GM19467 (cell line): Measurements from ENCODE around the gene CCDC83.
"Not testable (repeated sequence)": the region's sequence is repeated elsewhere in the genome, so short reads cannot be mapped to it uniquely, and the experiment has no call there.

Source experiments
- ATAC-seq: cut with Tn5 transposase; IDR thresholded peaks from one replicate; pipeline ENCODE4 v1.9.1; 2021; ENCODE audit warnings: mild to moderate bottlenecking, moderate library complexity; ENCODE audit not compliant: unreplicated experiment

The CCDC83 gene

GRCh38 chr11:85886089-85887056 is 31.2 kb downstream of the CCDC83 start:
- no peak for ATAC-seq

DNA sequence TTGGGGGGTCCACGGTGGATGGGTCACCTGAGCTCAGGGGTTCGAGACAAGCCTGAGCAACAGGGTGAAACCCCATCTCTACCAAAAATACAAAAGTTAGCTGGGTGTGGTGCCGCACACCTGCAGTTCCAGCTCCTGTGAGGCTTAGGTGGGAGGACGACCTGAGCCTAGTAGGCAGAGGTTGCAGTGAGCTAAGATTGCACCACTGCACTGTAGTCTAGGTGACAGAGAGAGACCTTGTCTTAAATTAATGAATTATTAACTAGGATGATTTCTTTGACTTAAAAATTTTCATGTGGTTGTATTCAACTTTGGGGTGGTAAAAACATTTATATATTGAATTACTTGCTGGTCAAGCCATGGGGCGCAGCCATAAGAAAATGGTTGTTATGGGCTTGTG is 33.9 kb downstream of the CCDC83 start:
- no peak for ATAC-seq

DNA sequence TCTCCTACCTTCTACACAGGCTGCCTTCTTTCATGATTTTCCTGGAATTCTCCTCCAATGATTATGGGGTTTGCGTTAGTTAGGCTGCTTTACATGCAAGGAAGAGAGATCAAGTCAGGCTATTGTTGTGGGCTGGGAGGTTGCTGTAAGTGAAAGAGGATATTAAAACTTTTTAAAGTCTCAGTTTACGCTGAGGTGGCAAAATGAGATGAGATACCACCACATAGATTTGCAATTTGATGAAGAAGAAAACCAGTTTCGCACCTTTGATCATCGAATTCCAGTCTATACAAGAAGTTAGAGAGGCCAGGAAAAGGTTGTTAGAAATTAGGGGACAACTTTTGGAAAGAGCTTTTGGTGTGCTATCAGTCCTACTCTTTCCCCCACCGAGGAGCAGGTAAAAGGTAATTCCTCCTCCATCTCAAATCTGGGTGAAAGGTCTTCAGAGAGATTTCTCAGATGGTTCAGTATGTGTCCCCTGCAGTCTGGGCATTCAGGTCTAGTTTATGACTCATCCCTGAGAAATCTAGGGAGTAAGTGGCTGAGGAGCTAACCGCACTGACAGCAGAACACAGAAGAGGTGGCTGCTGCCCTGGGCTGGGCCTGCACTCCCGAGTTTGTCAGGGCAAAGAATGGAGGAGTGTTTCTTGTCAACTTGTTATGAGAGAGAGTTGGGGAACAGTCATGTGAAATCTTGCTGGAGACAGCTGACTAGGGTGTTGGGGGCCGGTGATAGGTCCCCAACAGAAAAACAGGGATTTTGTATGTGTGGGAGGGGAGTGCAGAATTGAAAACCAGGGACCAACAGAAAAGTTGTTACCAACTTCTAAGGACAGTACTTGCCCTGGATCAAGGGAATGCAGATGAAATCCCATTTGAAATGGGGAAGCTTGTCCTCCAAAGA is 34.7 kb downstream of the CCDC83 start:
- no peak for ATAC-seq

DNA sequence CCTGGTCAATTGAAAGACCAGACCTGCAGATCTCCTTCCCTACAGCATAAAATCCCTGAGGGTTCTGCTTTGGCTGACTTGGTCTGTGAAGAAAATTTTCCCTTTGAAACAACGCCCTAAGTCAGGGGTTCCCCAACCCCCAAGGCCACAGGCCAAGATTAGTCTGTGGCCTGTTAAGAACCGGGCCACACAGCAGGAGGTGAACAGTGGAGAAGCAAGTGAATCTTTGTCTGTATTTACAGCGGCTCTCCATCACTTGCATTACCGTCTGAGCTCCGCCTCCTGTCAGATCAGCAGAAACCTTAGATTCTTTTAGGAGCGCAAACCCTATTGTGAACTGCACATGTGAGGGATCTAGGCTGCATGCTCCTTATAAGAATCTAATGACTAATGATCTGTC is 38.2 kb downstream of the CCDC83 start:
- ATAC-seq: no peak

DNA sequence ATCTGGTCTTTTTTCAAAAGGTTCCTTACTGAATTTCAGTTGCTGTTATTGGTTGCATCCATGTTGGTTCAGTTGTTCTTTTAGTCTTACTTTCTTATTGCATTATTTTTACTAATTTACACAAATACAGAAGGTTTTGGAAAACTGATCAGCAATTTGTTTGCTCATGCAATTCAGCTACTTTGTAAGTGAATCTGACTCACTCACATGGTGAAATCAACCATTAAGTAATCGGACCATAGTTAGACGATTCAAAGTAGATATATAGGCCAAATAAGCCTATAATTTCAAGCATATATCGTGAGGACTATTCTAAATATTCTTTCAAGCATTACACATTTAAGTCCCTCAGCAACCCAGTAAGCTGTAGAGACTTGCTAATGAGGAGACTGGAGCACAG is 41.7 kb downstream of the CCDC83 start:
- ATAC-seq: no peak

- no peak for ATAC-seq
Observed at GRCh38 chr11:85898456-85898855, 43.3 kb downstream of the CCDC83 start.

GRCh38 chr11:85902353-85902752 is 47.2 kb downstream of the CCDC83 start:
- no peak for ATAC-seq

- no peak for ATAC-seq
Observed at GRCh38 chr11:85903406-85903805, 48.2 kb downstream of the CCDC83 start.

DNA sequence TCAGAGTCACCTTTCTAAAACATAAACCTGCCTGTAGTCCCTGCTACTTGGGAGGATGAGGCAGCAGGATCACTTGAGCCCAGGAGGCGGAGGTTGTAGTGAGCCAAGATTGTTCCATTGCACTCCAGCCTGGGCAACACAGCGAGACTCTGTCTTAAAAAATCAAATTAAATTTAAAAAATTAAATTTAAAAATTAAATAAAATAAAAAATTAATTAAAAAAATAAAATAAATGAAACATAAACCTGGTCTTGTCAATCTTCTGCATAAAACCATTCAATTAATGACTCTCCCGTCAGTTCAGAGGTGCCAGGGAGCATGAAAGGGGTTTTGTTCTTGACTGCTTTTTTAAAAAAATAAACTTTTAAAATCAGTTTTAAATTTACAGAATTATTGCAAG is 48.6 kb downstream of the CCDC83 start:
- ATAC-seq: no peak

DNA sequence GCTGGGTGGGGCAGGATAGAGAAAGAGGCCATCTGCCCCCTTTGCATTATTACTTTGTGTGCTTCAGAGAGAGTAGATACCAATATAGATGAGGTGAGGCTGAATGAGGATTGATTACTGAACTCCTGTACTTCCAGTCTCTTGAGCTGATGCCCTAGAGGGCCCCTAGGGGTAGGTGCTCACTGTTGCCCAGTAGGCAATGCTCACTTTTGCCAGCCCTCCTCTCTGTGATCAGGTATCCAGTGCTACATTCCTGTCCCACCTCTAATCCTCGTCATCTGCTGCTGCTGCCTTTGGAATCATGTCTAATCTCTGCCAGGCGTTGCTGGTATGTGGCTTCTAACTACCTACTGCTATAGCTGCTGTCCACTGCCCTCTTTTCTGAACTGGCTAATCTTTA is 57.2 kb downstream of the CCDC83 start:
- ATAC-seq: no peak

GRCh38 chr11:85913513-85913912 is 58.3 kb downstream of the CCDC83 start:
- no peak for ATAC-seq

DNA sequence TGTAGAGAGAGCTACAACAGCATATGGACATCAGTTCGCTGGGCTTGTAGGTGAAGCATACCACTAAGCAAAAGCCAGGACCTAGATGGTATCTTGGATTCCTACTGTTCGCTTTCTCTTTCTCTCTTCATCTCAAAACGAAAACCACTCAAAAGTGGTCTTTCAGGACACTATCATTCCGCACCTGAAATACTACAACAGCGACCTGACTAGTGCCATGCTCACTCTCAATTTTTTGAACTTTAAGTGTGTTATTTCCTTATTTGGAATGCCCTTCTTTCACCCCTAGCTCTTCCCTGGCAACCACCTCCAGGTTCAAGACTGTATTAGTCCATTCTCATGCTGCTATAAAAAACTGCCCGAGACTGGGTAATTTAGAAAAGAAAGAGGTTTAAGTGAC is 59.2 kb downstream of the CCDC83 start:
- no peak for ATAC-seq

DNA sequence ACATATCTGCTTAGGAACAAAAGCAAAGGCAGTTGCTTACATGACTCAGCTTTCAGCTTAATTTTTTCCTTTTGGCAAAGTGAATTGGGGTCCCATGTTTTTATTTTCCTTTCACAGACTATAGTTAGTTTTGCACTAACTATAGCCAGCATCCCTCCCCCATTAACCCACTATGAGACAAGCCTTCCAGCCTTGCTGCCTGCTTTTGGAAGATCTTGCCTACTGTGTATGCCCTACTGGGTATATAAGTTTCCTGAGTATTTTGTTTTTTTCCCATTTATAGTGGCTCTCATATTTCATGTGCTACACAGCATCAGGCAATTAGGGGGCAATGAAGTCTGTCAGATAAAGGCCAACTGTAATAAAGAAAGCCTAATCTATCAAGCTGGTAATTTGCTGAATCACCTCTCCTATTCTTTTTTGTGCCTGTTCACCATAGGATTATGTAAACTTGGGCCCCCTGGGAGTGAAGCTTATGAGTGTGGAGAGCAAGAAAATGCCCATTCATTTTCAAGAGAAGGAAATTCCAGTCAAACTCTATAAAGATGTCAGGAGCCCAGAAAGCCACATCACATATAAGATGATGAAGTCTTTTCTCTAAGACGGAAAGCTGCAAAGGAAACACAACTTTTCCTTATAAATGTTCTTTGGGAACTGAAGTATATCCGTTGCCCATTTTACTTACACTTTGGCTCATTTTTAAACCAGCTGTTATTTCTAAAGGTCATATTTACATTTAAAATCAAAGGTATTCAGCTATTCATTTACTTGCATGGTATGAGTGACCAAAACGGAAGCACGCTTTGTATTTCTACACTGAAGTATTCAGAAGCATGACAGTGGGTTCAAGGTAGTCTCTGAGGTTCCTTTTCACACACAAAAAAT is 64.0 kb downstream of the CCDC83 start:
- no peak for ATAC-seq

GRCh38 chr11:85922367-85922766 is 67.2 kb downstream of the CCDC83 start:
- no peak for ATAC-seq

DNA sequence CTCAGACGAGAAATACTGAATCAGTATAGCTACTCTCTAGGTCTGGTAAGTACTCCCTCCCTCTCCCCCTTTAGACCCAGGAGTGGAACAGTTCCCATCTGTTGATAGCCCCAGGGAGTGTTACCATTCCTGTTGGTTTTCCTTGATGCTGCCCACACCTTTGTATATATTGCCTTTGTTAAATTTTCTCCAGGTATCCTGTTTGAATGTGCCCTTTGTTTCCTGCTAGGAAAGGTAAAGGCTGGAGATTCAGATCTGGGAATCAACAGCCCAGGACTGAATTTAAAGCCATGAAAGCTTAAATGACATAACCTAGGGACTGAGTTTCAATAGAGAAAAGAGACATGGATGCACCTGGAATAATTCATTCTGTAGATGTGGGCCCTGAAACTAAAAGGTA is 68.3 kb downstream of the CCDC83 start:
- ATAC-seq: no peak

GRCh38 chr11:85926653-85927214 is 71.6 kb downstream of the CCDC83 start:
- ATAC-seq: not testable (repeated sequence)

- ATAC-seq: no peak
Observed at GRCh38 chr11:85930879-85931366, 75.7 kb downstream of the CCDC83 start.

GRCh38 chr11:85934596-85935169 is 79.5 kb downstream of the CCDC83 start:
- ATAC-seq: no peak

GRCh38 chr11:85935751-85936150 is 80.6 kb downstream of the CCDC83 start:
- ATAC-seq: no peak

GRCh38 chr11:85937835-85938234 is 82.7 kb downstream of the CCDC83 start:
- no peak for ATAC-seq
